HepG2 (cell line): Measurements from ENCODE around the gene TOX4. TPM values are rescaled to one million over a fixed set of nuclear protein-coding genes. Genes with fewer than 3 reads are reported as not detected.

Source experiments
- AKNA ChIP-seq: sonication (generic); formaldehyde crosslinking; IDR thresholded peaks from 2 replicates; pipeline ENCODE4 v1.4.0; 2020; ENCODE audit warnings: missing genetic modification reagents, borderline replicate concordance
- ARID5B ChIP-seq: IDR thresholded peaks from 2 replicates; pipeline ENCODE4 v1.4.0; 2020; ENCODE audit warnings: mild to moderate bottlenecking, missing genetic modification reagents
- BCL3 ChIP-seq: sonication (generic); formaldehyde crosslinking; IDR thresholded peaks from 2 replicates; pipeline ENCODE4 v1.5.1; 2020; ENCODE audit warnings: mild to moderate bottlenecking, missing genetic modification reagents, moderate library complexity
- CENPT ChIP-seq: sonication (generic); formaldehyde crosslinking; IDR thresholded peaks from 2 replicates; pipeline ENCODE4 v1.8.0; 2022; ENCODE audit warnings: low read depth, mild to moderate bottlenecking, moderate library complexity, missing genetic modification reagents
- HOMEZ ChIP-seq: IDR thresholded peaks from 2 replicates; pipeline ENCODE4 v1.6.1; 2016; ENCODE audit warnings: low read depth
- IKZF1 ChIP-seq: fragments of 450-650 bp; IDR thresholded peaks from 2 replicates; pipeline ENCODE4 v1.7.1; 2016
- NCOR1 ChIP-seq: fragments of 200-600 bp; sonication (generic); IDR thresholded peaks from 2 replicates; pipeline ENCODE4 v1.7.0; 2017; ENCODE audit warnings: antibody characterized with exemption, low read length, borderline replicate concordance
- SAP130 ChIP-seq: IDR thresholded peaks from 2 replicates; pipeline ENCODE4 v1.6.1; 2016; ENCODE audit warnings: low read depth
- SRSF1 ChIP-seq: fragments of 200-400 bp; formaldehyde crosslinking; optimal IDR thresholded peaks from 2 replicates; pipeline ENCODE3; 2017; ENCODE audit warnings: mild to moderate bottlenecking, low read depth, low read length, moderate library complexity
- TEF ChIP-seq: sonication (generic); formaldehyde crosslinking; IDR thresholded peaks from 2 replicates; pipeline ENCODE4 v1.5.0; 2020; ENCODE audit warnings: missing genetic modification reagents
- ZNF280D ChIP-seq: sonication (generic); formaldehyde crosslinking; IDR thresholded peaks from 2 replicates; pipeline ENCODE4 v1.5.1; 2020; ENCODE audit warnings: mild to moderate bottlenecking, missing genetic modification reagents
- polyA plus RNA-seq, 8 experiments: library from polyadenylated mRNA; depleted of rRNA in 3 of 8; stranded (reverse) in 7 of 8; unstranded in 1 of 8; fragments of >200 nt; fragmentation: Illumina TruSeq in 4 of 8; extraction: Trizol in 4 of 8; gene quantifications; 2 replicates each; pipeline versions ENCODE4 v1.2.1 to v1.2.3, GENCODE V29; 2011 to 2016; ENCODE audit warnings: low read depth in 4 of 8, missing spikeins in 1 of 8, mixed read lengths in 1 of 8; ENCODE audit not compliant: insufficient read depth in 1 of 8
- total RNA-seq, 5 experiments: library from RNA; depleted of rRNA; stranded (reverse); fragments of >200 nt; fragmentation: Illumina TruSeq; extraction: Trizol; gene quantifications; 2 replicates each; pipeline ENCODE4 v1.2.3, GENCODE V29; 2016; ENCODE audit warnings: low read depth in 1 of 5

TOX4 gene
- total and polyA plus RNA-seq, 2 of the 13 experiments (the other 11 are each of a cell fraction or from before 2014, with no cell fraction given): 71.8 to 163 TPM

GRCh38 chr14:21536418-21537089 is 59.6 kb downstream of the TOX4 start (continued):
- TF ChIP-seq BCL3 (CRISPR knock-in tag): peak; percentile 47; the same call in 1 of the 2 replicates
- no peak for TF ChIP-seq IKZF1
- TF ChIP-seq HOMEZ: no peak
- no peak for TF ChIP-seq TEF
- TF ChIP-seq AKNA (CRISPR knock-in tag): no peak
- no peak for TF ChIP-seq SAP130 (CRISPR knock-in tag)
- no peak for TF ChIP-seq NCOR1
- TF ChIP-seq SRSF1: peak; percentile 61
- no peak for TF ChIP-seq ARID5B (CRISPR knock-in tag)
- TF ChIP-seq CENPT (CRISPR knock-in tag): no peak
- TF ChIP-seq ZNF280D: 0 out of 2 replicates have a peak, but pooled peaks have one; percentile 11
